Amniotic stem cell (primary cell): ENCODE data around the gene DPP10.
"Not testable (repeated sequence)": the region's sequence is repeated elsewhere in the genome, so short reads cannot be mapped to it uniquely, and the experiment has no call there.

Source experiments
- DNase-seq: peaks from one replicate; lab custom pipeline; 2025; lab: John Stamatoyannopoulos, UW

DPP10 gene

DNA sequence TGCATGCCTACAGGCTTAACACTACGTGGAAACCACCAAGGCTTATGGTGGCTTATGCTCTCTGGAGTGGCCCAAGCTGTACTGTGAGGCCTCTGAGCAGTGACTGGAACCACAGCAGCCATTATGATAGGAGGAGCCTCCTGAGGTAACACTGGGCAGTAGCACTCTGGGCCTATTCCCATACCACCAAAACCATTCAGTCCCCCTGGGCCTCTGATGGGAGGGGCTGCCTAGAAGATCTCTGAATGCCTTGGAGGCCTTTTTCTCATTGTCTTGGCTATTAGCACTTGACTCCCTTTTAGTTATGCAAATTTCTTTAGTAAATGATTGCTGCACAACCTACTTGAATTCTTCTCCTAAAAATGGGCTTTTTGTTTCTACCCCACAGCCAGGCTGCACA lies 985.0 kb downstream of the DPP10 start:
- DNase-seq: no peak

DNA sequence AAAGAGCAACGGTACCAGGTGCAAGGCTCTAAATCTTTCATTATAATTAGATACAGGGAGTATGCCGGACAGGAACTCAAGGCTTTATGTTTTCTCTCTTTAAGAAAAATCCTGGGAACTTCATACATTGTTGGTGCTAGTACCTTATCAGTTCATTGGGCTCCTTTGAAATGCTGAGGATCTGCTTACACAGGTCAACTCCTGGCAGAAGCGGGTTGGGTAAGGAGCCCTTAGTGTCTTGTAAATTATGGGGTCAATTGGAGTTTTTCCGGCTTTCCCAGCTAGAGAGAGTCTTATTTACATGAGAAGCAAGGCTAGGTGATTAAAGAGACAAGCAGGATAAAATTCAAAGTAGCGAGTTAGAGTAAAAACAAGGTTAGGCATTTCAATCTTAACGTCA lies 998.3 kb downstream of the DPP10 start:
- DNase-seq: not testable (repeated sequence)

GRCh38 chr2:115443539-115444185 lies 1001.2 kb downstream of the DPP10 start:
- no peak for DNase-seq

DNA sequence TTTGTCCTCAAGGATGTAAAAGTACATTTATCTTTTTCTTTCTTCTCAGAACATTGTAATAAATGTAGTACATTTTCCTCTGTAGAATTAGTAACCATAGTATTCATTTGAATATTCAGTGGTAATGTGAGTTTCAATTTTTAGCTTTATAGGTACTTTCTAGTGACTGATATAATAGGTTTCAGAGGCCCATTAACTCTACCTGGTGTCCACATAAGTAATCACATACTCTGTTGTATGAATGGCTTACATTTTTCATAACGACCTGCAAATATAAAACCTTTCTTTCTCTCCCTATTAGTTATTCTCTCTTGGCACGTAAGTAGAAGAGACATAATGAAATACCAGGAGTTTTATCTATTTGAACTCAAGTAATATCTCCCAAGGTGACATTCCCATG lies 1017.6 kb downstream of the DPP10 start:
- DNase-seq: no peak

GRCh38 chr2:115480741-115481140 lies 1038.3 kb downstream of the DPP10 start:
- DNase-seq: no peak

DNA sequence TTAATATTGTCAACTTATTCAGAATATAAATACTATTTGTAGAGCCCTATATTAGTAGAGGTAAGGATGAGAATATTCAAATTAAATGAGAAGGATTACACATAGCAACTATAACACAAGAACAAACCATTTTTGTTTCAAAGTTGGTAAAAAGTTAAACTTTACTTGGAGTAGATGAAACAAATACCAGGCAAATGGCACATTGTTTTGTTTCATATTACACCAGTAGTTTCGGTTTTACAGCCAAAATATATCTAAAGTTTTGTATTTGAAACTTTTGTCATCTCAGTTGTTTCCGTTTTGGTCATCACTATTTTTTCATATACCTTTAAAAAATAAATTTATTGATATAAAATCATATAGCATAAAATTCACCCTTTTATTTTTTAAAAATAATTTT lies 1039.4 kb downstream of the DPP10 start:
- DNase-seq: no peak

GRCh38 chr2:115483666-115484065 lies 1041.2 kb downstream of the DPP10 start:
- no peak for DNase-seq

DNA sequence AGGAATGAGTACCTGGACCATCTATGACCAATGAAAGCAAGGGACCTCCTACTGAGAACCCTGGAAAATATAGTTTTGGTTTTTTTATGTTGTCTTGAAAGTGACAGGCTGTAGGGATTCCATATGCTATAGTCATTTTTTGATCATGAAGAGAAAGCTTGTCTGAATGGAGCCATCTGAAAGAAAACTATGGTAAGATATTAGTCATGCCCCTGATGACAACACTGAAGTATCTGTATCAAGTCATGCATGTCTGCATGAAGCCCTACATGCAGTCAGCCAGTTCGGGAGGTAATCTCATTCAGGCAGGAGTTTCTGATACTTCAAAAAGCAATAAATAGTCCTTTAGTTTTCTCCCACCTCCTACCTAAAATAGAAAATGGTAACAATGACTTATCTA lies 1042.0 kb downstream of the DPP10 start:
- DNase-seq: no peak

GRCh38 chr2:115484983-115485382 lies 1042.5 kb downstream of the DPP10 start:
- no peak for DNase-seq

- DNase-seq: no peak
Measured at GRCh38 chr2:115491186-115491793, 1048.8 kb downstream of the DPP10 start.

- DNase-seq: no peak
Measured at GRCh38 chr2:115505331-115505730, 1062.9 kb downstream of the DPP10 start.

DNA sequence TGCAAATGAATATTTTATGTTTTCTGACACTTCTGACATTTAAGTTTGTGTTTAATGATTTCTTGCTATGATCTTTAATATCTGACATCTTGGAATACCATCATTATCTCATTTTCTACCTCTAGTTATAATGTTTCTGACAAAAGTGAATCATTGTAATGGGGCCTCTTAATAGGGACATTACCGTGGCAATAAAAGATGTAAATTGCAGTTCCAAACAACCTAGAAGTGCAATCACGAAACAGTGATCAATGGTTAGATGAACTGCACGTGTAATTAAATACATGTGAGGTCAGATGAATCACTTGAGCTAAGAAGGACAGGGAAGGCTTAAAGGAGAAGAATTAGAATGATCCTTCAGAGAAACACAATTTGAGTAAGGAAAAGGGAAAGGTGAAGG lies 1078.3 kb downstream of the DPP10 start:
- DNase-seq: no peak

GRCh38 chr2:115524452-115524851 lies 1082.0 kb downstream of the DPP10 start:
- no peak for DNase-seq

DNA sequence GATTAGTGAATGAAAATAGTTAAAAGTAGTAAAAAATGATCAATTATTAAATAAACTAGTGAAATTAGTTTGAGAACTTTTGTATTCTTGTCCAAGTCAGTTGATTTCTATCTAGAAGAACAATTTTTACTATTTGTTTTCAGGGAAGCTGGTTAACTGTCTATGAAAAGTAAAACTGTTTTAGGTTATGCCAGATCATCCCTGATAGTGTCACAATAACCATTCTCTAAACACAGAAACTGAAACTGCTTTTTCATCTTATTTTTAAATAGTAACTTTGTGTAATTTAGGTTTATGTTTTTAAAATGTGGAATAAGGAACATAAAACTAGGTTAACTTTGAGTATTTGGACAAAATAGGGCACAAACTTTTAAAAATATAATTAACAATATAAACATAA lies 1087.2 kb downstream of the DPP10 start:
- DNase-seq: no peak

- no peak for DNase-seq
Measured at GRCh38 chr2:115533081-115533480, 1090.6 kb downstream of the DPP10 start.

GRCh38 chr2:115541814-115542213 lies 1099.4 kb downstream of the DPP10 start:
- no peak for DNase-seq

DNA sequence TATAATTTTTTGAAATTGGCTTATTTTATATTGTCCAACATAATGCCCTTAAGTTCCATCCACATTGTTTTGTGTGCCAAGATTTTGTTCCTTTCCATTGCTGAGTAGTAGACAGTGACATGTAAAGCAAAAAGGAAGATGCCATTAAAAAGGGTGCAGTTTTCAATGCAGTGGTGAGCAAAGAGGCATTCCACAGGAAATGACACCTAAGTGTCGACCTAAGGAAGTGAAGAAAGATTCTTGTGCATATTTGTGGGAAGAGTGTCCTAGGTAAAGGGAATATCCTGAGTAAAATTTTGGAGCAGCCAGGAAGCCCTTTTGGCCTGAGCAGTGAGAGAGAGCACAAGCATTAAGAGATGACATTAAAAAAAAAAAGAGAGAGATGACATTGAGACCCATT lies 1099.9 kb downstream of the DPP10 start:
- DNase-seq: no peak

GRCh38 chr2:115543024-115543423 lies 1100.6 kb downstream of the DPP10 start:
- DNase-seq: no peak

DNA sequence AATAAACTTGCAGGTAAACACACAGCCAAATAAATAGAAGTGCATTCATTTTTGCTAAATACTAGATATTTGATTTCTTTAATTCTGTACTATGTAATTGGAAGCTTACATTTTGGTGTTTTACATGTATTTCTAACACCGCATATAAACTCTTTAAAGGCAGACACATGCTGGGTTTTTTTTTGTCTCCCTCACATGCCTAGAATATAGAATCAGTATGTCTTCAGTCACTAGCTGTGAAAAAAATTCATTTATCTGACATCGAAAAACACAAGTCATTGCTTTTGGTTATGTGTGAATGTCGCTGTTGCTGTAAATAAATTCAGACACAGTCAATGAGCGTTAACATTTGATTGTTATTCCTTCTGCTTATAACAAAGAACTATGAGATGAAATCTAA lies 1101.0 kb downstream of the DPP10 start:
- DNase-seq: no peak

DNA sequence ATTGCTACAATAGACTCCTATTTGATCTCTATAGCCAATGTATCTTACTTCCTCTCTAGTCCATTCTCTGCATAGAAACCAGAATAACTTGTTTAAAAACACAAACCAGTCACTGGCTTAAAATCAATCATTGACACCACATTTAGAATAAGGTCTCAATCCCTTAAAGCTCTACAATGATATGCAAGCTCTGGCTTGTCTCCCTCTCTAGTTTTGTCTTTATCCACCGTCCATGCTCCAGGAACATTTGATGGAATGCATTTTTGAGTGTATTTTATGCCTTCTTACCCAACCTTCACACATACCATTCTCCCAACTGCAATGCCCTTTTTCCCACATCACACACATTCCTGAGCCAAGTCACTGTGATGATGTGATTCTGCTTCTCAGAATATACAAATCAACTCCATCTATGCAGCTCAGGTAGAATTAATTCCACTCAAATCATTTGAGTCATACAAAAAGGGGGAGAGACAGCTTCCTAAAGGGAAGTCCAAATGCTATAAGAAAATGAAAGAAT lies 1107.2 kb downstream of the DPP10 start:
- no peak for DNase-seq

DNA sequence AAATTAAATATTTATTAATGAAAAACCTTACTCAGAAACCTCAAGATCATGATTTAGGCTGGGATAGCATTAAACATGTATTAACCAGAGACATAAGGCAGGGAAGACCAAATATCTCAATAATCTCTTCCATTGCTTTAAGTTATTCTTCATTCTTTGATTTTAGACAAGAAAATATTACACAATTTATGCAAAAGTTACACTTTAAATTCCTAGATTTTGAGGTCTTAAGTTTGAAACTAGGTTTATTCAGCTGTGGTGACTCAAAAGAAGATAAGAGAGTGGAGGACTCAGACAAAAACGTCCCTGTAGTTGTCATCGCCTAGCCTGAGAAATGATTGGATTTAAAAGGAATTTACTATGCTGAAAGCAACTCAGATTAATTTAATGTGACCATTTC lies 1110.3 kb downstream of the DPP10 start:
- no peak for DNase-seq

DNA sequence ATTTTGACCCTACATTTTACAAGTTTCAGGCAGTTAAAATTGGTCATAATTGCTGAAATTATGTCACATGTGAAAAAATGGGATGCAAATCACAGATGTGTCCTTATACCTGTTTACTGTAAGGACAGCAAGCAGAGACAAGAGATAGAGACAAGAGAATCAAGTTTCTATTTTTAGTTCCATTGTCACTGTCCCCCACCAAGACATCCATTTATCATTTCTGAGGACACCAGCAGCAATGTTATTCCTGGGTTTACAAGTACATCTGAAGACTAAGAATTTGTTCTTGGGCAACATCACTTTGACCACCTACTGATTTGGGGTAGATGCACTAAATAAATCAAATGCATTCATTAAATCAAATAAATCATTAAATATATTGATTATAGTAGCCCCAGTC lies 1111.7 kb downstream of the DPP10 start:
- no peak for DNase-seq

GRCh38 chr2:115558725-115559124 lies 1116.3 kb downstream of the DPP10 start:
- DNase-seq: no peak

- DNase-seq: no peak
Measured at GRCh38 chr2:115560666-115561065, 1118.2 kb downstream of the DPP10 start.
